ENCODE measurements around the gene CLDN5.
"Not testable (repeated sequence)": the region's sequence is repeated elsewhere in the genome, so short reads cannot be mapped to it uniquely, and the experiment has no call there.

Gene CLDN5

DNA sequence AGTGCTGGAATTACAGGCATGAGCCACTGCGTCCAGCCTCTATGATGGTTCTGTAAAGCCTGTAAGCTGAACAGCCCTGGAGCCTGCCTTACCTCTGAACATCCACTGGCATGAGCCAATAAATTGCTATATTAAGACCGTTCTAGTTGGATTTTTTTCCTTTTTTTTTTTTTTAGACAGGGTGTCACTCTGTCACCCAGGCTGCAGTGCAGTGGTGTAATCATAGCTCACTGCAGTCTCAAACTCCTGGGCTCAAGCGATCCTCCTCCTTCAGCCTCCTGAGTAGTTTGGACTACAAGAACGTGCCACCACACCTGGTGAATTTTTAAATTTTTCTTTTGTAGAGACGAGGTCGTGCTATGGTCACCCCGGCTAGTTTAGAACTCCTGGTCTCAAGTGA is 26.2 kb upstream of the CLDN5 start:
- H3K27ac ChIP-seq (replicated peaks; ENCODE audit: low read length): no peak overlapping the region
- no peak for DNase-seq (ENCODE audit: low spot score)
- no peak overlapping the region for H2BK5ac ChIP-seq (ENCODE audit: low read length)
- H3K18ac ChIP-seq (ENCODE audit: low read length): no peak overlapping the region
- no peak overlapping the region for H3K4ac ChIP-seq (ENCODE audit: low read length)
- no peak overlapping the region for H2BK15ac ChIP-seq (ENCODE audit: low read length)
- no peak overlapping the region for H3K4me2 ChIP-seq (ENCODE audit: insufficient read depth, low read length, poor library complexity, severe bottlenecking)
- H2AK5ac ChIP-seq (ENCODE audit: low read depth, low read length): no peak overlapping the region
- no peak overlapping the region for H3K9ac ChIP-seq (ENCODE audit: low read depth, low read length, poor library complexity)
- peaks cover 0 to 6% (median 0%) of the 10 kb centered on the region in 3 experiments for H3K27me3 ChIP-seq (ENCODE audit: control insufficient read depth in 3 of 3, insufficient read depth in 3 of 3, low read depth in 1 of 3, low read length in 3 of 3)
- H3K36me3 ChIP-seq (replicated peaks in 1 of 2; ENCODE audit: control insufficient read depth in 2 of 2, insufficient read depth in 2 of 2, low read length in 2 of 2): no peaks in the 10 kb centered on the region
- no peak overlapping the region for H2BK120ac ChIP-seq (ENCODE audit: low read depth, low read length)
- H4K91ac ChIP-seq (ENCODE audit: low read depth, low read length, poor library complexity): no peak overlapping the region
- no peak overlapping the region for H3K14ac ChIP-seq (ENCODE audit: low read length)
- no peak overlapping the region for H2BK12ac ChIP-seq (ENCODE audit: low read length)
- no peak overlapping the region for H3K4me3 ChIP-seq (ENCODE audit: low read length in 2 of 2)
- peaks cover 2 to 8% of the 10 kb centered on the region in 2 donors for H3K4me1 ChIP-seq (ENCODE audit: control insufficient read depth in 2 of 2, insufficient read depth in 1 of 2, low read depth in 1 of 2, low read length in 2 of 2)
- no peak overlapping the region for H2AFZ ChIP-seq (ENCODE audit: low read length)
- no peak overlapping the region for H3K23ac ChIP-seq (ENCODE audit: low read depth, low read length, poor library complexity)
- WGBS, 2 donors (ENCODE audit: extremely low coverage in 2 of 2, insufficient read length in 2 of 2, insufficient replicate concordance in 1 of 2): no CpG with 5 or more reads among the region's 7 CpGs
- no peaks in the 10 kb centered on the region for H3K9me3 ChIP-seq (replicated peaks in 1 of 2; ENCODE audit: control insufficient read depth in 2 of 2, insufficient read depth in 1 of 2, low read depth in 1 of 2, low read length in 2 of 2)
- H4K8ac ChIP-seq (ENCODE audit: low read depth, low read length): no peak overlapping the region
- H3K79me1 ChIP-seq (ENCODE audit: low read depth, low read length): no peaks in the 10 kb centered on the region

DNA sequence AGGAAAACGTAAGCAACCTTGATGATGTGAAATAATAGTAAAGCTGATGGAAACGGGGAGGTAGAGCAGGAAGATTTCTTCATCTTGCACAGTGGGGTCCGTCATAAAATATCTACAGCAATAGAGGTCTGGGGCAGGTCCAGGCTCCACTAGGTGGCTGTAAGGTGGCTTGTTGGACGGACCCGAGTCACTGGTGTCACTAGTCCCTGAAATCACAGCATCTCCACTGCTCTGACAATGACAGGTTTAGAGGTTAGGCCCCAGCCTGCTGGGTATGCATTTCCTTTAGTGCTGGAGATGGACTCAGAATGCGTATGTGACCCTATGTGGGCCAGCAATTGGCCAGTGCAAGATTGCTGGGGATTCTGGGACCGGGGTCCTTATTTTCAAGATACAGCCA is 25.2 kb upstream of the CLDN5 start:
- Histone ChIP-seq H3K14ac (ENCODE audit: low read length) (no peak overlapping the region), H2BK5ac (ENCODE audit: low read length) (no peak overlapping the region), H3K4ac (ENCODE audit: low read length) (no peak overlapping the region), H3K23ac (ENCODE audit: low read depth, low read length, poor library complexity) (no peak overlapping the region), H2AK5ac (ENCODE audit: low read depth, low read length) (no peak overlapping the region), H3K9ac (ENCODE audit: low read depth, low read length, poor library complexity) (no peak overlapping the region), H2AFZ (ENCODE audit: low read length) (no peak overlapping the region), H2BK15ac (ENCODE audit: low read length) (no peak overlapping the region), H3K4me3 (ENCODE audit: low read length in 2 of 2) (no peak overlapping the region), H3K27ac (replicated peaks; ENCODE audit: low read length) (no peak overlapping the region), H3K36me3 (replicated peaks in 1 of 2; ENCODE audit: control insufficient read depth in 2 of 2, insufficient read depth in 2 of 2, low read length in 2 of 2) (no peaks in the 10 kb centered on the region), H3K79me1 (ENCODE audit: low read depth, low read length) (no peaks in the 10 kb centered on the region), H3K4me2 (ENCODE audit: insufficient read depth, low read length, poor library complexity, severe bottlenecking) (no peak overlapping the region), H3K27me3 (ENCODE audit: control insufficient read depth in 3 of 3, insufficient read depth in 3 of 3, low read depth in 1 of 3, low read length in 3 of 3) (peaks cover 0 to 10% (median 0%) of the 10 kb centered on the region in 3 experiments), H2BK12ac (ENCODE audit: low read length) (no peak overlapping the region), H3K18ac (ENCODE audit: low read length) (no peak overlapping the region), H4K8ac (ENCODE audit: low read depth, low read length) (no peak overlapping the region), H4K91ac (ENCODE audit: low read depth, low read length, poor library complexity) (no peak overlapping the region), H3K9me3 (replicated peaks in 1 of 2; ENCODE audit: control insufficient read depth in 2 of 2, insufficient read depth in 1 of 2, low read depth in 1 of 2, low read length in 2 of 2) (no peaks in the 10 kb centered on the region), H2BK120ac (ENCODE audit: low read depth, low read length) (no peak overlapping the region), H3K4me1 (ENCODE audit: control insufficient read depth in 2 of 2, insufficient read depth in 1 of 2, low read depth in 1 of 2, low read length in 2 of 2) (peaks cover 0 to 4% of the 10 kb centered on the region in 2 donors)
- WGBS, 2 donors (ENCODE audit: extremely low coverage in 2 of 2, insufficient read length in 2 of 2, insufficient replicate concordance in 1 of 2): no CpG with 5 or more reads among the region's 7 CpGs
- DNase-seq (ENCODE audit: low spot score): no peak

DNA sequence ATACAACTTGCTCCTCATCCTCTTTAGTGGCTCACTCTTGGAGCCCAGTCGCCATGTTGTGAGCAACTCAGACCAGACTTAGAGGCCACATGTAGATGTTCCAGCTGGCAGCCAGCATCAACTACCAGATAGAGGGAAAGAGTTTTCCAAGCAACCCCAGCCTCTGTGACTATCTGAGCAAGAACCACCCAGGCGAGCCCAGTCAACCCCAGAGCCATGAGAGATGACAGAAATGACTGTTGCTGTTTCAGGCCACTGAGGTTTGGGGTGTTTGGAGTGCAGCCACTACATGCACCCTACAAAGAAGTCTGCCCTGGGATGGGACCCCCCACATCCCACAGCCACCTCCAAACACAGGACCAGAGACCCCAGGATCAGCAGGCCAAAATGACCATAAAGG is 24.8 kb upstream of the CLDN5 start:
- WGBS, 2 donors (ENCODE audit: extremely low coverage in 2 of 2, insufficient read length in 2 of 2, insufficient replicate concordance in 1 of 2): no CpG with 5 or more reads among the region's 2 CpGs

DNA sequence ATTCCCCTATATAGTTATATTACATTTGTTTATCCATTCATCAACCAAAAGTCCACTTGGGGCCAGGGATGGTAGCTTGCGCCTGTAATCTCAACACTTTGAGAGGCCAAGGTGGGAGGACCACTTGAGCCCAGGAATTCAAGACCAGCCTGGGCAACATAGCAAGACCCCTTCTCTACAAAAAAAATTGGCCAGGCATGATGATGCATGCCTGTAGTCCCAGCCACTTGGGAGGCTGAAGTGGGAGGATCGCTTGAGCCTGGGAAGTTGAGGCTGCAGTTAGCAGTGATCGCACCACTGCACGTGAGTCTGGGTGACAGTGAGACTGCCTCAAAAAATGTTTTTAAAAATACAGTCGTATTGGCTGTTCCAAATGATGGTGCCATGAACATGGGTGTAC is 24.2 kb upstream of the CLDN5 start:
- DNase-seq (ENCODE audit: low spot score); H3K36me3 ChIP-seq (replicated peaks in 1 of 2; ENCODE audit: control insufficient read depth in 2 of 2, insufficient read depth in 2 of 2, low read length in 2 of 2); H3K18ac ChIP-seq (ENCODE audit: low read length); H2BK15ac ChIP-seq (ENCODE audit: low read length); H3K14ac ChIP-seq (ENCODE audit: low read length); H3K9ac ChIP-seq (ENCODE audit: low read depth, low read length, poor library complexity); H3K4me1 ChIP-seq (ENCODE audit: control insufficient read depth in 2 of 2, insufficient read depth in 1 of 2, low read depth in 1 of 2, low read length in 2 of 2); H3K23ac ChIP-seq (ENCODE audit: low read depth, low read length, poor library complexity); H3K27ac ChIP-seq (replicated peaks; ENCODE audit: low read length); H3K4ac ChIP-seq (ENCODE audit: low read length); H3K9me3 ChIP-seq (replicated peaks in 1 of 2; ENCODE audit: control insufficient read depth in 2 of 2, insufficient read depth in 1 of 2, low read depth in 1 of 2, low read length in 2 of 2); H2BK120ac ChIP-seq (ENCODE audit: low read depth, low read length); H3K4me3 ChIP-seq (ENCODE audit: low read length in 2 of 2); H2BK5ac ChIP-seq (ENCODE audit: low read length); H4K8ac ChIP-seq (ENCODE audit: low read depth, low read length); H2BK12ac ChIP-seq (ENCODE audit: low read length); H2AFZ ChIP-seq (ENCODE audit: low read length); H3K79me1 ChIP-seq (ENCODE audit: low read depth, low read length); H3K4me2 ChIP-seq (ENCODE audit: insufficient read depth, low read length, poor library complexity, severe bottlenecking); H2AK5ac ChIP-seq (ENCODE audit: low read depth, low read length); H4K91ac ChIP-seq (ENCODE audit: low read depth, low read length, poor library complexity): not testable (repeated sequence)
- no CpG with 5 or more reads among the region's 5 CpGs for WGBS, 2 donors (ENCODE audit: extremely low coverage in 2 of 2, insufficient read length in 2 of 2, insufficient replicate concordance in 1 of 2)
- peaks cover 0 to 14% (median 0%) of the 10 kb centered on the region in 3 experiments for H3K27me3 ChIP-seq (ENCODE audit: control insufficient read depth in 3 of 3, insufficient read depth in 3 of 3, low read depth in 1 of 3, low read length in 3 of 3)

More for the DNA sequence above, 24.8 kb upstream of the CLDN5 start:
- Histone ChIP-seq H4K91ac (ENCODE audit: low read depth, low read length, poor library complexity) (no peak overlapping the region), H2AK5ac (ENCODE audit: low read depth, low read length) (no peak overlapping the region), H3K27ac (replicated peaks; ENCODE audit: low read length) (no peak overlapping the region), H3K4me2 (ENCODE audit: insufficient read depth, low read length, poor library complexity, severe bottlenecking) (no peak overlapping the region), H3K9me3 (replicated peaks in 1 of 2; ENCODE audit: control insufficient read depth in 2 of 2, insufficient read depth in 1 of 2, low read depth in 1 of 2, low read length in 2 of 2) (no peaks in the 10 kb centered on the region), H3K4me1 (ENCODE audit: control insufficient read depth in 2 of 2, insufficient read depth in 1 of 2, low read depth in 1 of 2, low read length in 2 of 2) (peaks cover 0 to 4% of the 10 kb centered on the region in 2 donors), H2BK15ac (ENCODE audit: low read length) (no peak overlapping the region), H2BK12ac (ENCODE audit: low read length) (no peak overlapping the region), H2AFZ (ENCODE audit: low read length) (no peak overlapping the region), H3K23ac (ENCODE audit: low read depth, low read length, poor library complexity) (no peak overlapping the region), H4K8ac (ENCODE audit: low read depth, low read length) (no peak overlapping the region), H3K79me1 (ENCODE audit: low read depth, low read length) (no peaks in the 10 kb centered on the region), H2BK5ac (ENCODE audit: low read length) (no peak overlapping the region), H3K4ac (ENCODE audit: low read length) (no peak overlapping the region), H3K18ac (ENCODE audit: low read length) (no peak overlapping the region), H3K27me3 (ENCODE audit: control insufficient read depth in 3 of 3, insufficient read depth in 3 of 3, low read depth in 1 of 3, low read length in 3 of 3) (peaks cover 0 to 14% (median 0%) of the 10 kb centered on the region in 3 experiments), H3K14ac (ENCODE audit: low read length) (no peak overlapping the region), H3K9ac (ENCODE audit: low read depth, low read length, poor library complexity) (no peak overlapping the region), H3K4me3 (ENCODE audit: low read length in 2 of 2) (no peak overlapping the region), H3K36me3 (replicated peaks in 1 of 2; ENCODE audit: control insufficient read depth in 2 of 2, insufficient read depth in 2 of 2, low read length in 2 of 2) (no peaks in the 10 kb centered on the region), H2BK120ac (ENCODE audit: low read depth, low read length) (no peak overlapping the region)
- no peak for DNase-seq (ENCODE audit: low spot score)
